Esophagus (tissue), 2 donors: ENCODE measurements around the gene MYO1H. TPM values are rescaled to one million over a fixed set of nuclear protein-coding genes. Genes with fewer than 3 reads are reported as not detected.
"Not testable (repeated sequence)": the region's sequence is repeated elsewhere in the genome, so short reads cannot be mapped to it uniquely, and the experiment has no call there.

Experiments used
- H3K27ac ChIP-seq, 2 donors: one replicate each; pipeline ENCODE4 v1.5.1; 2013; ENCODE audit warnings: low read depth in 2 of 2, mild to moderate bottlenecking in 2 of 2, inconsistent platforms in 1 of 2, low read length in 1 of 2, moderate library complexity in 1 of 2
- H3K27me3 ChIP-seq, 2 donors: one replicate each; pipeline ENCODE4 v1.6.1; 2013; ENCODE audit warnings: low read length in 2 of 2, control low read depth in 1 of 2, mild to moderate bottlenecking in 1 of 2; ENCODE audit not compliant: insufficient read depth in 2 of 2, control insufficient read depth in 1 of 2
- H3K36me3 ChIP-seq, 2 donors: one replicate each; pipeline ENCODE4 v1.6.1; 2013; ENCODE audit warnings: low read length in 1 of 2; ENCODE audit not compliant: control insufficient read depth in 2 of 2, insufficient read depth in 2 of 2
- H3K4me1 ChIP-seq, 2 donors: one replicate each; pipeline ENCODE4 v1.6.1; 2013; ENCODE audit warnings: low read length in 1 of 2; ENCODE audit not compliant: control insufficient read depth in 2 of 2, insufficient read depth in 2 of 2
- H3K4me3 ChIP-seq, 2 donors: one replicate each; pipeline ENCODE4 v1.5.1; 2013; ENCODE audit warnings: low read length in 2 of 2, mild to moderate bottlenecking in 2 of 2, low read depth in 1 of 2, moderate library complexity in 1 of 2
- H3K9me3 ChIP-seq, 2 donors: one replicate each; pipeline ENCODE4 v1.6.1; 2013; ENCODE audit warnings: mild to moderate bottlenecking in 2 of 2, low read depth in 1 of 2, low read length in 1 of 2, moderate library complexity in 1 of 2; ENCODE audit not compliant: control insufficient read depth in 2 of 2, insufficient read depth in 1 of 2
- WGBS, 2 donors: extraction: QIAGEN DNeasy Blood & Tissue Kit; methylation state at CpG; one replicate each; pipeline ENCODE4 v1.1.7; 2013; 5-methylcytosine and 5-hydroxymethylcytosine counted together
- polyA plus RNA-seq, 2 donors: library from polyadenylated mRNA; stranded (reverse); fragments of 200-250 nt; gene quantifications; one replicate each; pipeline ENCODE4 v1.2.3, GENCODE V29; 2013
- donor health status: healthy with polysubstance abuse.
- donor health status: Bipolar disorder and iron deficiency.

Gene MYO1H
- polyA plus RNA-seq, 2 donors: 0.62 to 0.86 TPM

DNA sequence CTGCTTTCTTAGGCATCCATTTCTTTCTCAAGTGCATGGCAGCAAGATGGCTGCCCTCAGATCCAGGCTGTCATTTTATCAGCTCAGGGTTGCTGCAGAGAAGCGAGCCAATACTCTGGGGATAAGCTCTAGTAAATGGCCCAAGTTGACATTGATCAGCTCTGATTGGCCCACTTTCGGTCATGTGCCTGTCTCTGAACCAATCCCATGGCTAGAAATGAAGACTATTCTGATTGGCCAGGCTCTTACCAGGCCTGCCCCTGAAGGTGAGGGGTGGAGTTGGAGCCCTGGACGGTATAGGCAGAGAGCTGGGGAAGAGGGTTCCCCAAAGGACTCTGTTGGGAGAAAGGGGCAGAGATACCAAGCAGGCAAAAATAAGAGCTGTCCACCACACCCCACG is 41.4 kb downstream of the MYO1H start:
- Histone ChIP-seq H3K27me3 (no peaks in the 10 kb centered on the region), H3K4me1 (no peaks in the 10 kb centered on the region), H3K9me3 (no peaks in the 10 kb centered on the region), H3K4me3 (no peak overlapping the region), H3K27ac (no peak overlapping the region), H3K36me3 (no peaks in the 10 kb centered on the region)
- WGBS, 2 donors: 69 to 77% methylated on average over 4 of the region's 4 CpGs

DNA sequence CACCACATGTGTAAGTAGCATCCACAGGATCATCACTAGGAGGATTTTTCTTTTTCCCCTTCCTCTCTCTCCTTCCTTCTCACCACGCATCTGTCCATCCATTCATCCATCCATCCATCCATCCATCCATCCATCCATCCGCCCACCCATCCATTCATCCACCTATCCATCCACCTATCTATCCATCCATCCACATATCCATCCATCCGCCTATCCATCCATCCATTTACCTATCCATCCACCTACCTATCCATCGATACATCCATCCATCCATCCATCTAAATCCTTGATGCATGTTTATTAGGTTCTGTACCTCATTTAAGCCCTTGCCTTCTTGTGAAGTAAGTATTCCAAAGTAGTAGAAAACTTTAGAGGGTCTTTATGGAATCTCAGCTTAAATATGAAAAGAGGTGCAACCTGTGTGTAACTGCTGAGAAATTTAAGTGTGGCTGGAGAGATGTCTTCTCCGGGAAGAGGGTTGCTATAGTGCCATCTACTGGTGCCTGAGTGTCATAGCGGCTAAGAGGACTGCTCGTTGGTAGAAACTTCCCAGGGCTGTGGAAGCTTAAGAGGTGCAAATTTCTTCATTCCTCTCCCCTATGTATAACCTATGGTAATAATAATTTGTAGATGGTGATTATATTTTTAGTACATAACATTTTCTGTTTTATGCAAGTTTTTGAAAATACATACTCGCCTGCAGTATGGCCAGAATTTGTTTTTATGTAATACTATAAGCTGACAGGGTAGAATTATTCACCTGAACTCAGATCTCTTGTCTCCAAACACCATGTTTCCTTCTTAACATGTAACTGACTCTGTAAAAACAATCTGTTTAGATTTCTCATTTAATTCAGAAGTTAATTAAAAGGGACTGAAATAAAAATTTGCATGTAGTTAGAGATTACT is 46.0 kb downstream of the MYO1H start:
- H3K9me3 ChIP-seq: no peaks in the 10 kb centered on the region
- no peaks in the 10 kb centered on the region for H3K4me1 ChIP-seq
- H3K27ac ChIP-seq: no peak overlapping the region
- H3K4me3 ChIP-seq: no peak overlapping the region
- no peaks in the 10 kb centered on the region for H3K27me3 ChIP-seq
- WGBS, 2 donors: 45 to 47% methylated on average over 8 of the region's 8 CpGs
- H3K36me3 ChIP-seq: no peaks in the 10 kb centered on the region

DNA sequence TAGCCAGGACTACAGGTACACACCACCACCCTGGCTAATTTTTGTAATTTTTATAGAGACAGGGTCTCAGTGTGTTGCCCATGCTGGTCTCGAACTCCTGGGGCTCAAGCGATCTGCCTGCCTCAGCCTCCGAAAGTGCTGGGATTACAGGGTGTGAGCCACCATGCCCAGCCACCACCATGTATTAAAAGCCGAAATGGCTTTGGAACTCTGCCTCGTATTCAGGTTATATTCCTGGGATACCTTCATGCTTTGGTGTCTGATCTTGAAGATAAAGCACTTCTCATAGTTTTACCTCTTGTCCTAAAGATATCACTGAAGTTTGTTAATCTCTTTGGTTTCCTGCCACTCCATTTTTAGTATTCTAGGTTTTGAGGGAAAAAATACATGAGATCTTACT is 47.2 kb downstream of the MYO1H start:
- Histone ChIP-seq H3K27ac (no peak overlapping the region), H3K4me3 (no peak overlapping the region), H3K36me3 (no peaks in the 10 kb centered on the region), H3K27me3 (no peaks in the 10 kb centered on the region), H3K4me1 (no peaks in the 10 kb centered on the region), H3K9me3 (no peaks in the 10 kb centered on the region)
- WGBS, 2 donors: 86 to 88% methylated on average over 5 of the region's 5 CpGs

DNA sequence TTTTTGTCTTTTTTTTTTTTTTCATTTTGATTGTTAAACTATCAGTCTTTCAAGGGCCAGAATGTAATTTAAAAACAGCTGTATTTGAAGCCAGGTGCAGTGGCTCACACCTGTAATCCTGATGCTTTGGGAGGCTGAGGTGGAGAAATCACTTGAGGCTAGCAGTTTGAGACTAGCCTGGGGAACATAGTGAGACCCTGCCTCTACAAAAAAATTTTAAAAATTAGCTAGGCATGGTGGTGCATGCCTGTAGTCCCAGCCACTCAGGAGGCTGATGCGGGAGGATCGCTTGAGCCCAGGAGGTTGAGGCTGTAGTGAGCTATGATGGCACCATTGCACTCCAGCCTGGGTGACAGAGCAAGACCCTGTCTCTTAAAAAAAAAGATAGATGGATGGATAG is 57.1 kb downstream of the MYO1H start:
- H3K4me1 ChIP-seq, H3K36me3 ChIP-seq, H3K9me3 ChIP-seq, H3K27me3 ChIP-seq, H3K27ac ChIP-seq, H3K4me3 ChIP-seq: not testable (repeated sequence)
- 95 to 98% methylated on average over 2 of the region's 2 CpGs for WGBS, 2 donors

DNA sequence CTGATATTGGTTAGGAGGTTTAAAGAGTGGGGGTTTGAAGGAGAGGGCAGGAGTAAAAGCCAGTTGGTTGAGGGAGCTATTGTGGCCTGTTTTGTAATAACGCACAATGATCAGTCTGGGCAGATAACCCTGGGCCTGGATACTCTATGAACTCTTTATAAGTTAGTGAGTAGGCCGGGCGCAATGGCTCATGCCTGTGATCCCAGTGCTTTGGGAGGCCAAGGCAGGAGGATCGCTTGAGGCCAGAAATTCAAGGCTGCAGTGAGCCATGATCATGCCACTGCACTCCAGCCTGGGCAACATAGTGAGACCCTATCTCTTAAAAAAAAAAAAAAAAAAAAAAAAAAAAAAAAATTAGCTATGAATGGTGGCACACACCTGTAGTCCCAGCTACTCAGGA is 58.4 kb downstream of the MYO1H start:
- not testable (repeated sequence) for H3K27ac ChIP-seq, H3K9me3 ChIP-seq, H3K27me3 ChIP-seq, H3K4me3 ChIP-seq, H3K4me1 ChIP-seq, H3K36me3 ChIP-seq
- WGBS, 2 donors: 97% methylated on average over 4 of the region's 4 CpGs

DNA sequence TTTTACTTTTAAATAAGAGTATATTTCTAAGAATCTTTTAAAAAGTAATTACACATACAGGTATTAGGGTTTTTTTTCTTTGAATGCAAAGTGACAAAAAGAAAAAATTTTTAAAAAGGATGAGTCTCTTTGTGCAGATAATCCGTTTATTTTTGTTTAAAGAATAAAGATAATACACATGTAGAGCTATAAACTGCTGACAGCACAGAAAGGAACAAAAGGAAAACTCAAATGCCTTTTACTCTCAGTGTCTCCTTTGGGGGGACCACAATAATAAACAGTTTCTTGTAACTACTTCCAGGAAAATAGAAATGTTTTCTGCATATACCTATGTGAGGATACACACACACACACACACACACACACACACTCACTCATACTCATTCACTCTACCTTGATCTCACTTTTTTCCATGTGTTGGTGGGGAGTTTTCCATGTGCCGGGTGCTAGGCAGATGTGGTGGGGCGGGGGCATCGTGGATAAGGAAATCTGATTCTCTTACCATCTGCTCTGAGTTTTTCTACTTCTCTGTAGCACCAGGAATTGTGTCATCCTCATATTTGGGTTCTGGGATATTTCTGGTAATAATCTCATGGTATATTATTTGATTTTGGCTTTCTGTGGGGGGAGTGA is 71.3 kb downstream of the MYO1H start:
- Histone ChIP-seq H3K27ac (no peak overlapping the region), H3K27me3 (no peaks in the 10 kb centered on the region), H3K4me1 (no peaks in the 10 kb centered on the region), H3K4me3 (no peak overlapping the region), H3K36me3 (no peaks in the 10 kb centered on the region), H3K9me3 (no peaks in the 10 kb centered on the region)
- 69 to 70% methylated on average over 4 of the region's 4 CpGs for whole genome bisulfite sequencing, 2 donors

DNA sequence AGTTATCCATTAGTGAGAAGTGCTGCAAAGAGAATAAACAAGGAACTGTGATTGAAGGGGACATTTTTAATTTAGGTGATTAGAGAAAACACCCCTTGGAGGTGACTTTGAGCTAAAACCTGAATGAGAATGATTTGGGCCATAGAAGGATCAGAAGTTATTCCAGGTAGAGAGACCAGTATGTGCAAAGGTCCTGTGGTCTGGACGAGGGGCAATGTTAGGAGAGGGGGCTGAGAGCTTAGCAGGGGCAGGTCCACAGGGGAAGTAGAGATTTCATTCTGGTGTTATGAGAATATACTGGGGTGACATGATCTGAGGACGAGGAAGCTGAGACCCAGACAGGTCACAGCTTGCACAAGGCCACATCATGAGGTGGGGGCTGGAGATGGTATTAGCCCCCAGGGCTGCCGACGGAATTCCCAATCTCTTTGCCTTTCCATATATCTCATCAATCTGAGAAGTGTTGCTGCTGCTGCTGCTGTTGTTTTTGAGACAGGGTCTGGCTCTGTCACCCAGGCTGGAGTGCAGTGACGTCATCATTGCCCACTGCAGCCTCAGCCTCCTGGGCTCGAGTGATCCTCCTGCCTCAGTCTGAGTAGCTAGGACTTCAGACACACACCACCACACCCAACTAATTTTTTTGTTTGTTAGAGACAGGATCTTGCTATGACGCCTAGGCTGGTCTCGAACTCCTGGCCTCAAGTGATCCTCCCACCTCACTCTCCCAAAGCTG is 73.8 kb downstream of the MYO1H start:
- 71 to 72% methylated on average over 8 of the region's 8 CpGs for WGBS, 2 donors
- Histone ChIP-seq H3K4me3 (no peak overlapping the region), H3K27ac (no peak overlapping the region), H3K36me3 (no peaks in the 10 kb centered on the region), H3K27me3 (no peaks in the 10 kb centered on the region), H3K9me3 (no peaks in the 10 kb centered on the region), H3K4me1 (no peaks in the 10 kb centered on the region)

DNA sequence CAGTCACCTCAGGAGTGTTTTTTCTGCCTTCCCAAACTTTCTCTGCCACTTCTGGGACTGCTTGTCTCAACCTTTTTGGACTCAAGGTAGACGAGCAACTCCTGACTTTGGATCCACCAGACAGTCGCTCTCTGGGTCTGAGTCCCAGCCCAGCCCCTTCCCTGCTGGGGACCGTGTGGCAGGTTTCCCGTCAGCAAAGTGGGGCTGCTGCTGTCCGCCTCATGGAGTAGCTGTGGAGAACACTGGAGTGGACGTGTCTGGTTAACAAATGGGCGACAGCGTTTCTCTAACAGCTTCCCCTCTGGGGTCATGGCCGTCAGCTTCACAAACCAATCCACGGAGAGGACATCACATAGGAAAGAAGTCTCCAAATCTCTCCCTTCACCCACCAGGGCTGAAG is 74.6 kb downstream of the MYO1H start:
- WGBS, 2 donors: 42 to 48% methylated on average over 10 of the region's 10 CpGs
- no peaks in the 10 kb centered on the region for H3K9me3 ChIP-seq
- no peaks in the 10 kb centered on the region for H3K36me3 ChIP-seq
- H3K27me3 ChIP-seq: no peaks in the 10 kb centered on the region
- no peaks in the 10 kb centered on the region for H3K4me1 ChIP-seq
- no peak overlapping the region for H3K27ac ChIP-seq
- no peak overlapping the region for H3K4me3 ChIP-seq

DNA sequence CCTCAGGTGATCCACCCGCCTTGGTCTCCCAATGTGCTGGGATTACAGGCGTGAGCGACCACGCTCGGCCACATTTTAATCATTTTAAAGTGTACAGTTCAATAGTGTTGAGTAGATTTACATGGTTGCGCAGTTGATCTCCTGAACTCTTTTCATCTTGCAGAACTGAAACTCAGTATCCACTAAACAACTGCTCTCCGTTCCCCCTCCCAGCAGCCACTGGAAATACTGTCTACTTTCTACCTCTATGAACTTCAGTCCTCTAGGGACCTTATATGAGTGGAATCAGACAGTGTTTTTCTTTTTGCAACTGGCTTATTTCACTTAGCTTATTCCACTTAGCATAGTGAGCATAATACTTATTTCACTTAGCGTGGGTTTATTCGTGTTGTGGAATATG is 75.7 kb downstream of the MYO1H start:
- Histone ChIP-seq H3K27me3 (no peaks in the 10 kb centered on the region), H3K4me1 (no peaks in the 10 kb centered on the region), H3K27ac (no peak overlapping the region), H3K9me3 (no peaks in the 10 kb centered on the region), H3K36me3 (no peaks in the 10 kb centered on the region), H3K4me3 (no peak overlapping the region)
- WGBS, 2 donors: 83 to 87% methylated on average over 9 of the region's 9 CpGs
